Measurements from ENCODE around the gene PPP4R3A. TPM values are rescaled to one million over a fixed set of nuclear protein-coding genes. Genes with fewer than 3 reads are reported as not detected.

Gene PPP4R3A
- total and polyA plus RNA-seq, 2 of the 4 experiments (the other 2 are of a cell fraction), result 28.2 to 28.9 TPM

- H4K8ac ChIP-seq (ENCODE audit: low read depth in 2 of 2, low read length in 2 of 2), result no peak overlapping the region
- ATAC-seq (ENCODE audit: low read depth) (no peak), DNase-seq (no peak)
- H3K4me1 ChIP-seq (ENCODE audit: control insufficient read depth, insufficient read depth, low read length), result peaks cover 9% of the 10 kb centered on the region
- no peak overlapping the region for H3K14ac ChIP-seq (replicated peaks; ENCODE audit: low read depth, low read length)
- no peak overlapping the region for H4K91ac ChIP-seq (ENCODE audit: insufficient read depth, low read depth, low read length)
- H3K36me3 ChIP-seq (ENCODE audit: control insufficient read depth, insufficient read depth, low read length), result peaks cover 5% of the 10 kb centered on the region; the same call in 1 of the 2 replicates
- in situ Hi-C loops (cut with MboI; ENCODE audit: low sequenced_read_pairs), result loop anchor here (25.0 kb wide), 2 partner anchors 516 to 1316 kb away; no protein-coding TSS in a partner anchor
- no peak overlapping the region for H4K5ac ChIP-seq (ENCODE audit: low read depth, low read length)
- no TSS peak for BruUV-seq (replicated peaks)
- H3K9me3 ChIP-seq (ENCODE audit: control insufficient read depth, insufficient read depth, low read length), result no peaks in the 10 kb centered on the region
- no CpG with 5 or more reads among the region's 1 CpG for WGBS, 2 experiments (ENCODE audit: extremely low coverage in 2 of 2, insufficient read length in 1 of 2)
- H3K27me3 ChIP-seq (ENCODE audit: control insufficient read depth, insufficient read depth, low read length), result no peaks in the 10 kb centered on the region
- H2AK5ac ChIP-seq (ENCODE audit: low read depth, low read length), result no peak overlapping the region
- H3K4me3 ChIP-seq (ENCODE audit: insufficient read depth, low read depth, low read length), result no peak overlapping the region
- CTCF ChIA-PET, result no interaction called here
- POLR2A ChIA-PET (ENCODE audit: unreplicated experiment), result no interaction called here
- H2AK9ac ChIP-seq (replicated peaks; ENCODE audit: low read depth, low read length, poor library complexity), result no peak overlapping the region
- no peak overlapping the region for H3K18ac ChIP-seq (ENCODE audit: low read depth, low read length)
- dilution Hi-C loops (cut with HindIII; ENCODE audit: low sequenced_read_pairs, unreplicated experiment), result no loop called here
- no peak overlapping the region for H3K23ac ChIP-seq (ENCODE audit: low read depth, low read length)
- H2BK20ac ChIP-seq (ENCODE audit: low read depth, low read length), result no peak overlapping the region
- intact Hi-C loops (cut with micrococcal nuclease), result no loop called here
- H2AFZ ChIP-seq (replicated peaks; ENCODE audit: low read length, poor library complexity), result no peak overlapping the region
- no peak for TF ChIP-seq USF2 (IDR thresholded peaks at IDR 0.05; ENCODE audit: low read depth, low read length)
- TF ChIP-seq BHLHE40 (IDR thresholded peaks at IDR 0.05; ENCODE audit: low read depth, low read length), result no peak
- TF ChIP-seq POLR2A (IDR thresholded peaks at IDR 0.05; ENCODE audit: low read depth, low read length), result no peak
- TF ChIP-seq NFE2L2 (IDR thresholded peaks at IDR 0.05; ENCODE audit: low read depth, low read length), result no peak
- no peak for TF ChIP-seq RAD21 (IDR thresholded peaks at IDR 0.05; ENCODE audit: low read length)
- TF ChIP-seq CTCF (conservative IDR thresholded peaks at IDR 0.05; ENCODE audit: low read depth, low read length), result no peak
- TF ChIP-seq CHD1 (IDR thresholded peaks at IDR 0.05; ENCODE audit: low read depth, low read length), result no peak
- TF ChIP-seq ELK1 (IDR thresholded peaks at IDR 0.05; ENCODE audit: borderline replicate concordance, low read depth, low read length), result no peak
- TF ChIP-seq MAZ (IDR thresholded peaks at IDR 0.05; ENCODE audit: borderline replicate concordance, low read depth, low read length), result no peak
- no peak for TF ChIP-seq MAFK (IDR thresholded peaks at IDR 0.05; ENCODE audit: low read depth, low read length)
- TF ChIP-seq MXI1 (IDR thresholded peaks at IDR 0.05; ENCODE audit: borderline replicate concordance, low read depth, low read length), result no peak
- TF ChIP-seq FOS (IDR thresholded peaks at IDR 0.05; ENCODE audit: low read depth, low read length), result no peak
- no peak for TF ChIP-seq CEBPB (IDR thresholded peaks at IDR 0.05; ENCODE audit: low read depth, low read length)
- TF ChIP-seq RCOR1 (IDR thresholded peaks at IDR 0.05; ENCODE audit: insufficient replicate concordance, low read length), result no peak
- no peak for TF ChIP-seq SMC3 (IDR thresholded peaks at IDR 0.05; ENCODE audit: low read depth, low read length)
- no peak for TF ChIP-seq RFX5 (IDR thresholded peaks at IDR 0.05; ENCODE audit: low read depth, low read length)
- no peak overlapping the region for H2BK120ac ChIP-seq (ENCODE audit: low read depth, low read length)
- H2BK5ac ChIP-seq (ENCODE audit: low read depth, low read length, poor library complexity, severe bottlenecking), result no peak overlapping the region
- no peak overlapping the region for H3K27ac ChIP-seq (ENCODE audit: insufficient read depth, low read length)
- H3K4me2 ChIP-seq (ENCODE audit: low read depth, low read length), result no peak overlapping the region
- H3K9ac ChIP-seq (ENCODE audit: low read depth, low read length), result no peak overlapping the region
- H3K4ac ChIP-seq (ENCODE audit: low read depth, low read length), result no peak overlapping the region
- peaks cover 10% of the 10 kb centered on the region for H3K9me1 ChIP-seq (ENCODE audit: insufficient read depth, low read length)
- peaks cover 96% of the 10 kb centered on the region for H4K20me1 ChIP-seq (ENCODE audit: insufficient read depth, low read length)
- no peak overlapping the region for H3K56ac ChIP-seq (ENCODE audit: extremely low read depth, insufficient read depth, low read length)
- no peak overlapping the region for H2BK15ac ChIP-seq (ENCODE audit: low read depth, low read length)
- H3K79me1 ChIP-seq (ENCODE audit: low read depth in 1 of 2, low read length in 2 of 2), result peaks cover 0 to 34% of the 10 kb centered on the region in 2 experiments; a peak in 3 of 4 replicates
These were observed 13.3 kb downstream of the PPP4R3A start for GRCh38 chr14:91496790-91497189.

Measured in IMR-90 (cell line).